Measurements from ENCODE around the gene GFY.

GRCh38 chr19:49427855-49428546 is 2.8 kb downstream of the GFY start:
- no peak for TF ChIP-seq ZFP3 (CRISPR knock-in tag; IDR thresholded peaks at IDR 0.05)
- TF ChIP-seq OSR1 (CRISPR knock-in tag; IDR thresholded peaks at IDR 0.05): no peak
- no peak for TF ChIP-seq TOX (CRISPR knock-in tag; IDR thresholded peaks at IDR 0.05; ENCODE audit: borderline replicate concordance)
- no peak for TF ChIP-seq ARNTL (CRISPR knock-in tag; IDR thresholded peaks at IDR 0.05; ENCODE audit: borderline replicate concordance, low read depth)
- no peak for TF ChIP-seq ZC3H10 (CRISPR knock-in tag; IDR thresholded peaks at IDR 0.05)
- TF ChIP-seq TSHZ2 (CRISPR knock-in tag; IDR thresholded peaks at IDR 0.05): no peak
- TF ChIP-seq, protein P1, sequence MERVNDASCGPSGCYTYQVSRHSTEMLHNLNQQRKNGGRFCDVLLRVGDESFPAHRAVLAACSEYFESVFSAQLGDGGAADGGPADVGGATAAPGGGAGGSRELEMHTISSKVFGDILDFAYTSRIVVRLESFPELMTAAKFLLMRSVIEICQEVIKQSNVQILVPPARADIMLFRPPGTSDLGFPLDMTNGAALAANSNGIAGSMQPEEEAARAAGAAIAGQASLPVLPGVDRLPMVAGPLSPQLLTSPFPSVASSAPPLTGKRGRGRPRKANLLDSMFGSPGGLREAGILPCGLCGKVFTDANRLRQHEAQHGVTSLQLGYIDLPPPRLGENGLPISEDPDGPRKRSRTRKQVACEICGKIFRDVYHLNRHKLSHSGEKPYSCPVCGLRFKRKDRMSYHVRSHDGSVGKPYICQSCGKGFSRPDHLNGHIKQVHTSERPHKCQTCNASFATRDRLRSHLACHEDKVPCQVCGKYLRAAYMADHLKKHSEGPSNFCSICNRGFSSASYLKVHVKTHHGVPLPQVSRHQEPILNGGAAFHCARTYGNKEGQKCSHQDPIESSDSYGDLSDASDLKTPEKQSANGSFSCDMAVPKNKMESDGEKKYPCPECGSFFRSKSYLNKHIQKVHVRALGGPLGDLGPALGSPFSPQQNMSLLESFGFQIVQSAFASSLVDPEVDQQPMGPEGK (CRISPR knock-in tag; IDR thresholded peaks at IDR 0.05; ENCODE audit: borderline replicate concordance): no peak
- TF ChIP-seq ESRRG (CRISPR knock-in tag; IDR thresholded peaks at IDR 0.05): no peak
